Activated CD4-positive, CD25-positive, alpha-beta regulatory T cell treated with anti-CD3 and anti-CD28 coated beads, Interleukin-2, amount 50 U/mL, for 72 hours (primary cell): ENCODE measurements around the gene GALC.

Source experiments
- DNase-seq: peaks from one replicate; pipeline ENCODE4 v3.0.0; 2021

The GALC gene

DNA sequence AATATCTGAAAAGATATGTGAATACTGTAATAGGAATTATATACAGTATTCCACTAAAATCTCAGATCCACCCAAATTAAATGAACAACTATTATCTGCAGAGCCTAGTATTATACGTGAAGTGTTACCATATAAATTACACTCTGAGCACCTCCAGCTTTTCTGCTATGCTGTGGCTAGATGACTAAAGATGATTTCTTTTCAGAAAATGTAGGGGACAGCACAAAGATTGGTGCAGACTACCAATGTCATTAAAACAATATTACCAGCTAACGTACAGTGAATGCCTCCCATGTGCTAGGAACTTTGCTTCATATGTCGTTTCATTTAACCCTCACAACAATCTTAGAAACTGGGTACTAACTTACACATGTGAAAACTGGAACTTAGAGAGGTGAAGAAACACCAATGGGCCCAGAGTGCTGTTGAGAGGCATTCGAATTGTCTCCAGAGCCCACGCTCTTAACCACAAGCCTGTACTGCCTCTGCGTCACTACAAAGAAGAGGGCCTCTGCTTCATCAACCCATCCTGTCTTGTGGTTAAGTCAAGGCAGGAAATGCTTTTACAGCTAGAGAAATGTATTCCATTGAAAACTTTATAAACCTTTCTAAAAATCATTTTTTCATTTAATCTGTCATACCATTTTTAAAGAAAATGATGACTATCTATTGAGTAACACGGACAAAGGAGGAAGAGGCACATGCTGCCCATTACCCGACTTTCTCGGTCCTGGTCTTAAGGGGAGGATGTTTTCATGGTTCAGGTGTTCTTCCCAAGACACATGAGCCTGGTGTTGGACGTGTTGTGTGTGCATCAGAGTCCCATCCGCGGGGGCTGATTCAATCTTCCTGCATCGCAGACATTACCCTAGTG lies 13.2 kb upstream of the GALC start:
- DNase-seq: peak; percentile 49

DNA sequence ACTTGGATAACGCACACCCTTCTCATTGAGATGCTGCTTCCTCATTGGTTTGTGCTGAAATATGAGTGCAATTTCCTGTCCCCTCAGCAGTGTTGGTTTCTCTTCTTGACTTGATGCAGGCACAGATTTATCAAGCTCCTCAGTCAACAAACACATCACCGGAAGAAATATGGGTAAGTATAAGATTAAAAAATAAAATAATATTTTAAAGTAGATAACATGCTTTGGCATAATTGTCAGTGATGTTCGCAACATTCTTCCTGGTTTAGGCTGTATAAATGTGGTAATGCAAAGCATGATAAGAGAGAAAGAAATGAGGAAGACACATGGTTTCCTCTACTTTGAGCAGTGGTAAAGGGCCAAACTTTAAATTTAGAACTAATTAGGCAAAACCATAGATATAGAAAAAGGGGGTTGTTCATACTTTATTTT lies 12.1 kb upstream of the GALC start, which contains the start of gene GPR65:
Gene GPR65 (plus strand): TSS at position 86 of the 432 bp plus-strand sequence. CDS start 5,713 bp downstream, outside the sequence.
- DNase-seq: no peak

DNA sequence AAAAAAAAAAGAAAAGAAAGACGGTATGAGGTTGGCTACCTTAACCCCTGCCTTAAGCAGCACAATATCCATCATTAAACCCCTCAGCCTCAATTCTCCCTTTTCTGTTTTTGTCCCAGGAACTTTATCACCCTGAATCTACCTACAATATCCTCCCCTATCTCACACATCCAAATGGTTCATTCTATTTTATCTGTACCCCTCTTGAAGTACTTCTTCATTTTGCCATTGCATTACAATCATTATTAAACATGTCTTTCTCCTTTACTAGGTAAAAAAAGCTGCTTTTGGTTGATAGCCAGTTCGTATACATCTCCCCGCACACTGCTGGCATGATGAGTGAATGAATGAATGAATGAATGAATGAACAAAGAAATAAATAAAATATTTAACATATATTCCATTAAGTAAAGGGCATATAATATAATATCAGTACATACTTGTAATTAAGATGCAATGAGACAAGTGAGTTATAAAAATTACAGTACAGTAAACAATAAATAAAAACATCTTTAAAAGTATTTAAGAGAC lies 11.6 kb upstream of the GALC start:
- no peak for DNase-seq

DNA sequence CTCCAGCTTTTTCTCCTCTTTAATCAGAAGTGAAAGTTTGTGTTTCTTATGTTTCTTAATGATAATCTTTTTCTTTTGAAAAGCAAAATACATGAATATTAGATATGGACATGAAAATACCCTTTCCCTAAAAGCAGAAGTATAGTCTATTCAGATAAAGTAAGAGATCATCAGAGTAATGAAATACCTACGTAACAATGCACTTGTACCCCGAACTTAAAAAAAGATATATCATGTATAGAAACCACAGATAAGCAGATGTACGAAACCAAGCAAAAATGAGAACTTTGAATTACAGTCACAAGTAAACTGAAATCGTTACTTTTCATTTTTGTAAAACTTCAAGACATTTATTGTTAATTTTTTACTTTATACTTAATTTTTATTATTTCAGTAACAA lies 10.4 kb upstream of the GALC start:
- no peak for DNase-seq

GRCh38 chr14:88002421-88003075 lies 9.6 kb upstream of the GALC start:
- DNase-seq: no peak

- no peak for DNase-seq
Observed at GRCh38 chr14:87999277-87999676, 6.3 kb upstream of the GALC start.

GRCh38 chr14:87998482-87998881 lies 5.5 kb upstream of the GALC start:
- no peak for DNase-seq

GRCh38 chr14:87996291-87996592 lies 3.3 kb upstream of the GALC start:
- no peak for DNase-seq

DNA sequence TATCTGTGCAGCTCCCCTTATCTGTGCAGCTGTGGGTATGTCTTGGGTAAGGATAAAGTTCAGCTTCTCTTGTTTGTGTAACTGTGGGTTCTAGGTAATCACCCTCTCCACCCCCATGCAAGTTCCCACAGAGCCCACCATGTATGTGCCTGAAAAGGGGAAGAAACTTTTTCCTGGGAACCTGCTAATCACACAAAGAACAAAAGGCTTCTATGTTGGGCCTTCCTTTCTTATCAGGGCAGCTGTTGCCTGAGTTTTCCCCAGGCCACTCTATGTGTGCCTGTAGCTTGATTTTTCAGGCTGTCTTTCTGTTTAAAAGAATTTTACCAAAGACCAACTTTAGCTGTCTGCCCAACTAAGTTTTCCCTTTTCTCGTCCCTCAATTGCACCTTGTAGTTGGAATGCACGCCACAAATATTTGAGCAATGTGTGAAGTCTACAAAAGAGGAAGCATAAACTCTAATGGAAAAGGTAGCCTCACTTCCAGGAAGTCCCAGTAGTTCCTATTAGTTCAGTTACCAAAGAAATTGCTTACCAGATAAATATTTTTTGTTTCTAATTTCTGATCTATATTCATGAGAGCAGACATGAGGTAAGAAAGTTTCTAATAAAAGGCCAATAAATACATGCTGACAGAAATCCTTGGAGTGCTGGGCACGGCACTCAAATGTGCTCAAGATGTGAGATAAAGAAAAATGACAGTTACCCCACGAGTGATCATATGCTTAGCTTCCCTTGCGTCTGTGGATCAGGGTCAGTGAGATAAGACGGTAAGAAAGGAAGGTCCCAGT lies 2.7 kb upstream of the GALC start:
- no peak for DNase-seq

DNA sequence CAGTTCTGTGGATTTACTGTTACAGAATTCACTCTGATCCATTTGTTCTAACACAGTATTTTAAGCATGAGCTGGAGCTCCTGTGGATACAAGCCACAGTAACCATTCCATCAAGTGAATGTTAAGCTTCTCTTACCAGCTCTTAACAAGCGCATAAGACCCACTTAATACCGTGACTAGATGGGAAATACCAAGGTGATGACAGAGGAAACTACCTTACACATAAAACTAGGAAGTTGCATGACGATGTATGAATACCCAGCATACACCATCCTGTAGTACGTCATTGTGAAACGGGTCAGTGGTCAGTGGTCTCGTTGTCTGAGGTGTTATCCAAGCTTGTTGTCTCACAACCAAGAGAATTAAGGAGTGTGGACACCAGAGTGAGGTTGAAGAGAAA lies 2.0 kb upstream of the GALC start:
- no peak for DNase-seq

DNA sequence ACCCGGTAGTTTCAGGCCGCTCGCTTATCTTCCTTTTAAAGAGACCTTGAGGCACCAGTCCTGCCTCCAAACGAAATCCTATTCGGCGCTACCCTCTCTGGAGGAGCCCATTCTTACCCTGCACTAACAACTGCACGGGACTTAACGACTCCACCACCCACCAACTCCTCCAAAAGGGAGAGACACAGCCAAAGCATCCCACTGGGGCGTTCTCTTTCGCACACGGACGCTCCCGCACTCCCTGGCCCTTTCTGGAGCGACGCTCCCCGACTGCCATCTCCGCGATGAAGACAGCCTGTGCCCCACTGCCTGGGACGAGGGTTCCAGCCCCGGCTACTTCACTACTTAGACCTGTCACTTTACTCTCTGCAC lies 650 bp downstream of the GALC start:
- no peak for DNase-seq

- DNase-seq: no peak
Observed at GRCh38 chr14:87990682-87991081, 2.3 kb downstream of the GALC start.

DNA sequence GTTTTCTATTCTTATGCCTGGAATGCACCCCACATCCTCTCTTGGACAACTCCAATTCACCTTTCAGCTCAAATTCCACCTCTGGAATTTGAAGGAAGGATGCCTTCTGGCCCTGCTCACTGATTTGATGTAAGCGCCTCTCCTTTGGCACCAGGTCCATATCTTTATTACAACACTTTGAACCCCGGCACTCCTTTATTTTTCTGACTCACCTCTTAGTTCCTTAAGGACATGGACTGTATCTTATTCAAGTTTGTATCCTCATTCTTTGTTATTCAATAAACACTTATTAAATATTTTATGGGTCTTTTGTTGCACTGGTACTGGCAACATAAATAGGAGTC lies 3.1 kb downstream of the GALC start:
- DNase-seq: no peak

GRCh38 chr14:87989221-87989955 lies 3.6 kb downstream of the GALC start:
- no peak for DNase-seq

DNA sequence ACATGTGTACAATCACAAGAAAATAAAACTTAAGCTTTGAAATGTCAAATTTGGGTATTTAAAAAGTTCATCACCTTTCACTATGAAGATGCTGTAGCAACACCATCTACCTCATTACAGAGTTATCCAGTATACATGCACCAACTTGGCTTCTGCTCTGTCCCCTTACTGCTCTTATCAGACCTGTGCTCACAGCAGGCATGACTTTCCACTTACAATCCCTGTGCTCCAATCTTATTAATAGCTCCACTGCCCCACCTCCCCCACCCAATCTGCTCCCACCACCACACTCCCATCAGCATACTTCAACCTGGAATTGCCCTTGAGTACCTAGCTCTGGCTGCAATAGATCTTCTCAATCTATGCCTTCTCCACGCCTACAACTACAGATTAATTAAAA lies 13.3 kb downstream of the GALC start:
- DNase-seq: no peak

- DNase-seq: no peak
Observed at GRCh38 chr14:87975636-87976035, 17.3 kb downstream of the GALC start.

DNA sequence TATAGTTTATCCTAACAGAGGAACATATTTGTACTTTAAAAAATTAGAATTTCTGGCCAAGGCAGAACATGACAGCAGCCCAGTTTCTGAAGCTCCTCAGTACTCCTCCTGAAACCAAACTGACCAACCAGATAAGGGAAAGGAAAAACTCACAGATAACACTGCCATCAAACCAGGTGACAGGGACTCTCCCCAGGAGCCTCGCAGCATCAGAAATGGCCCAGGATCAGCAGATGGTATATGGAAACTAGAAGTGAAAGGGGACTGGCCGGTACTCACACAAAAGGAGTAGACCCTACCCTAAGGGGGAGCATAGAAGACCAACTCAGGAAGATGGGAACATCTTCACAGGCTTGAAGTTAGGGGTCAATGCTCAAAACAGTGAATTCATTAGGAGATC lies 22.0 kb downstream of the GALC start:
- no peak for DNase-seq

DNA sequence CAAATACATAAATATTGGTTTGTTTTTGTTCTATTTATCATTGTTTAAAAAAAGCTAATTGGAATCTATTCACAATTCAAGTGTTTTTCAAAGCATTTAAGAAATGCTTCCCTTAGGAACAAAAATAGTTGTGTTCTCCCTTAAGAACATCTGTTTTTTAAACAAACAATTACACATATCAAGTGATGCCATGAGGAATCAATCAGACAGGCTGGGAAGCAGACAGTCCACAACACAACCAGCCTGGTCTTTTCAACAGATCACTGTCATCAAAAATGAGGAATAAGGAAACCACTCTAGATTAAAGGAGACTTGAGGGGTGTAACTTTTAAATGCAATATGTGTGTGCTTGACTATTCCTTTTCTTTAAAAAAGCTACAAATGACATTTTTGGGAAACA lies 25.5 kb downstream of the GALC start:
- DNase-seq: no peak

GRCh38 chr14:87966816-87967215 lies 26.2 kb downstream of the GALC start:
- DNase-seq: no peak

DNA sequence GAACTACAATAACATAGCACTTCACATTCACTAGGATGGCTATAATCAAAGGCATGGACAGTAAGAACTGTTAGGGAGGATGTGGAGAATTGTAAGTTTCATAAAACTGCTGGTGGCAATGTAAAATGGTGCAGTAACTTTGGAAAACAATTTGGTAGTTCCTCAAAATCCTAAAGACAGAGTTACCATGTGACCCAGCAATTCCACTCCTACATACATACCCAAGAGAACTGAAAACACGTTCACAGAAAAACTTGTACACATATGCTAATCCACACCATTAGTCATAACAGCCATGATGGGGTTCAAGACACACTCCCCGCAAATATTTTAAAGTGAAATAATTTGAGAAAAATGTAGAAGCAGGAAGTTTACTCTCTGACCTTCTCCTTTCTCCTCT lies 31.7 kb downstream of the GALC start:
- no peak for DNase-seq

DNA sequence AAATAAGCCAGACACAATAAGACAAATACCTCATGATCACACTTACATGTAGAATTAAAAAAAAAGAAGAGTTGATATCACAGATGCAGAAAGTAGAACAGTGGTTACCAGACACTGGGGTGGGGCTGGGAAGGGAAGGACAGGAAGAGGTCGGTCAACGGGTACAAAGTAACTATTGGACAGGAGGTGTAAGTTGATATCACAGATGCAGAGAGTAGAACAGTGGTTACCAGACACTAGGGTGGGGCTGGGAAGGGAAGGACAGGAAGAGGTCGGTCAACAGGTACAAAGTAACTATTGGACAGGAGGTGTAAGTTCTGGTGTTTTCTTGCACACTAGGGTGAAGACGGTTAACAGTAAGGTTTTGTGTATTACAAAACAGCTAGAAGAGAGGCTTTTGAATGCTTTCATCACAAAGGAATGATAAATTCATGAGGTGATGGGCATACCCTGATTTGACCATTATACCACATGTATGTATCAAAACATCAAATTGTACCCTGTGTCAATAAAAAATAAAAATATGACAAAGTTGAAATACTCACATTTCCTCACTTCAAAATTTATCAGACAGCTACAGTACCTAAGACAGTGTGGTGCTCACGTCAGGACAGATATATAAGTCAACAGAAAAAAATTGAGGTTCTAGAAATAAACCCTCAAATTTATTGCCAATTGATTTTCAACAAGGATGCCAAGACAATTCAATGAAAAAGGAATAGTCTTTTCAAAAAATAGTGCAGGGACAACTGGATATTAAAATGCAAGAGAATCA lies 32.8 kb downstream of the GALC start:
- DNase-seq: no peak

DNA sequence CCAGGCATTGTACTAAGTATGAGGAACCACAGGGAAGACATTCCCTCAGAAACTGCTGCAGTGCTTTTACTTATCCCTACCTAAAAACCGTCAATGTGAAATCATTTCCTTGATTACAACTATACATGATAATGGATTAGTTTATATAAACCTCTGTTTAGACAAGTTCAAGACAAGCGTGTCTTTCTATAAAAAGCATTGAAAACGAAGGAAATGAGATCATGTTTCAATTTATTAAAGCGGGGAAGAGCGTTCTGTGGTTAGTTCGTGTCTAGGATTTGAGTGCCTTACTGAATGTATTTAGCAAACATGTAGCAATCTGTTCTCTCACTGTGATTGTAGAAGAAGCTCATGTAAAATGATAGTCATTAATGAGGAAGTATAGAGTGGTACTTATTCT lies 37.5 kb downstream of the GALC start:
- no peak for DNase-seq
